Activated CD8-positive, alpha-beta memory T cell treated with anti-CD3 and anti-CD28 coated beads, Interleukin-2, amount 10 ng/mL, durations not matched to agents 7 days and 5 days (primary cell): Measurements from ENCODE around the gene ZDHHC11B. TPM values are rescaled to one million over a fixed set of nuclear protein-coding genes. Genes with fewer than 3 reads are reported as not detected.
"Not testable (repeated sequence)": the region's sequence is repeated elsewhere in the genome, so short reads cannot be mapped to it uniquely, and the experiment has no call there.

Source experiments
- ATAC-seq: fragments of 150-1000 bp; cut with Tn5 transposase; one replicate; pipeline ENCODE4 v1.10.0; 2021; ENCODE audit warnings: moderate library complexity
- CTCF ChIA-PET: fragments of 350-600 bp; sonication (Branson Sonifier 250); formaldehyde crosslinking; loops from one replicate; lab custom pipeline; 2021; ENCODE audit warnings: antibody characterized with exemption; lab: Charles Lee
- DNase-seq: peaks from one replicate; pipeline ENCODE4 v3.0.0-alpha.2; 2020
- H3K27ac Mint-ChIP-seq: one replicate; pipeline ENCODE4 v1.8.0; 2021; ENCODE audit warnings: mild to moderate bottlenecking, mixed read lengths
- H3K27me3 Mint-ChIP-seq: one replicate; pipeline ENCODE4 v1.8.0; 2021; ENCODE audit warnings: mixed read lengths
- H3K36me3 Mint-ChIP-seq: one replicate; pipeline ENCODE4 v1.8.0; 2021; ENCODE audit warnings: mild to moderate bottlenecking, mixed read lengths
- H3K4me1 Mint-ChIP-seq: one replicate; pipeline ENCODE4 v1.8.0; 2021; ENCODE audit warnings: mixed read lengths
- H3K4me3 Mint-ChIP-seq: one replicate; pipeline ENCODE4 v1.8.0; 2021; ENCODE audit warnings: mild to moderate bottlenecking, moderate library complexity, mixed read lengths
- H3K9me3 Mint-ChIP-seq: one replicate; pipeline ENCODE4 v1.8.0; 2022; ENCODE audit warnings: low read depth, mixed read lengths
- total RNA-seq, 2 experiments: library from RNA; stranded (reverse); gene quantifications; one replicate each; pipeline ENCODE4 v1.2.3, GENCODE V29; 2021

The ZDHHC11B gene
- total RNA-seq, 2 experiments from 2014 or later, result 0.21 TPM; not detected in 1

- H3K36me3 Mint-ChIP-seq, result not testable (repeated sequence)
Measured at GRCh38 chr5:693271-694041, 91.1 kb downstream of the ZDHHC11B start, which contains the start of gene TPPP. TSS of gene TPPP (minus strand) at chr5:693352. CDS start at chr5:678060, 15,292 bp downstream.

GRCh38 chr5:692529-693041 lies 91.9 kb downstream of the ZDHHC11B start:
- H3K27ac Mint-ChIP-seq, H3K4me1 Mint-ChIP-seq, H3K4me3 Mint-ChIP-seq, CTCF ChIA-PET, H3K27me3 Mint-ChIP-seq, H3K9me3 Mint-ChIP-seq, H3K36me3 Mint-ChIP-seq, DNase-seq: not testable (repeated sequence)
- ATAC-seq, result peak; percentile 10

More at GRCh38 chr5:693271-694041, 91.1 kb downstream of the ZDHHC11B start, which contains the start of gene TPPP:
- H3K27ac Mint-ChIP-seq, H3K27me3 Mint-ChIP-seq, H3K4me3 Mint-ChIP-seq, H3K9me3 Mint-ChIP-seq, CTCF ChIA-PET, H3K4me1 Mint-ChIP-seq: not testable (repeated sequence)
- DNase-seq, result peak; percentile 79
- peak; percentile 94 for ATAC-seq

GRCh38 chr5:691817-692528 lies 92.6 kb downstream of the ZDHHC11B start:
- CTCF ChIA-PET, result no interaction called here
- Mint-ChIP-seq H3K27ac (no peak overlapping the region), H3K9me3 (no peaks in the 10 kb centered on the region), H3K36me3 (no peaks in the 10 kb centered on the region), H3K27me3 (no peaks in the 10 kb centered on the region), H3K4me3 (no peak overlapping the region), H3K4me1 (no peaks in the 10 kb centered on the region)
- no peak for DNase-seq
- ATAC-seq, result no peak

GRCh38 chr5:691049-691448 lies 93.5 kb downstream of the ZDHHC11B start:
- CTCF ChIA-PET, H3K36me3 Mint-ChIP-seq, H3K27me3 Mint-ChIP-seq, H3K9me3 Mint-ChIP-seq, DNase-seq, H3K27ac Mint-ChIP-seq, H3K4me1 Mint-ChIP-seq, H3K4me3 Mint-ChIP-seq, ATAC-seq: not testable (repeated sequence)

GRCh38 chr5:690293-690692 lies 94.2 kb downstream of the ZDHHC11B start:
- not testable (repeated sequence) for DNase-seq, H3K27me3 Mint-ChIP-seq, ATAC-seq

GRCh38 chr5:688348-689010 lies 96.0 kb downstream of the ZDHHC11B start:
- H3K27ac Mint-ChIP-seq, H3K27me3 Mint-ChIP-seq, H3K36me3 Mint-ChIP-seq, H3K4me1 Mint-ChIP-seq, H3K4me3 Mint-ChIP-seq, CTCF ChIA-PET, H3K9me3 Mint-ChIP-seq, ATAC-seq: not testable (repeated sequence)
- DNase-seq, result peak; percentile 26

More at GRCh38 chr5:690293-690692, 94.2 kb downstream of the ZDHHC11B start:
- H3K9me3 Mint-ChIP-seq, H3K27ac Mint-ChIP-seq, H3K4me3 Mint-ChIP-seq, H3K4me1 Mint-ChIP-seq, H3K36me3 Mint-ChIP-seq, CTCF ChIA-PET: not testable (repeated sequence)

GRCh38 chr5:686936-687335 lies 97.6 kb downstream of the ZDHHC11B start:
- H3K9me3 Mint-ChIP-seq, H3K4me3 Mint-ChIP-seq, DNase-seq, ATAC-seq, CTCF ChIA-PET, H3K36me3 Mint-ChIP-seq, H3K27me3 Mint-ChIP-seq, H3K27ac Mint-ChIP-seq, H3K4me1 Mint-ChIP-seq: not testable (repeated sequence)

GRCh38 chr5:686172-686523 lies 98.4 kb downstream of the ZDHHC11B start:
- H3K9me3 Mint-ChIP-seq, H3K4me3 Mint-ChIP-seq, H3K27me3 Mint-ChIP-seq, H3K36me3 Mint-ChIP-seq, CTCF ChIA-PET, H3K4me1 Mint-ChIP-seq, H3K27ac Mint-ChIP-seq, ATAC-seq: not testable (repeated sequence)
- peak; percentile 37 for DNase-seq

GRCh38 chr5:685262-686171 lies 99.0 kb downstream of the ZDHHC11B start:
- no peaks in the 10 kb centered on the region for H3K36me3 Mint-ChIP-seq
- H3K4me3 Mint-ChIP-seq, result no peak overlapping the region
- DNase-seq (peak; percentile 33), ATAC-seq (no peak)
- no peaks in the 10 kb centered on the region for H3K4me1 Mint-ChIP-seq
- CTCF ChIA-PET, result no interaction called here
- H3K27me3 Mint-ChIP-seq, result no peaks in the 10 kb centered on the region
- H3K27ac Mint-ChIP-seq, result no peak overlapping the region
- no peaks in the 10 kb centered on the region for H3K9me3 Mint-ChIP-seq

- ATAC-seq (no peak), DNase-seq (peak; percentile 33)
- no peaks in the 10 kb centered on the region for H3K27me3 Mint-ChIP-seq
- no peak overlapping the region for H3K27ac Mint-ChIP-seq
- no peaks in the 10 kb centered on the region for H3K36me3 Mint-ChIP-seq
- H3K4me3 Mint-ChIP-seq, result no peak overlapping the region
- no peaks in the 10 kb centered on the region for H3K4me1 Mint-ChIP-seq
- H3K9me3 Mint-ChIP-seq, result no peaks in the 10 kb centered on the region
- CTCF ChIA-PET, result no interaction called here
Measured at GRCh38 chr5:684751-685216, 99.7 kb downstream of the ZDHHC11B start.

GRCh38 chr5:683551-684481 lies 100.7 kb downstream of the ZDHHC11B start:
- Mint-ChIP-seq H3K27ac (no peak overlapping the region), H3K27me3 (no peaks in the 10 kb centered on the region), H3K9me3 (no peaks in the 10 kb centered on the region), H3K4me1 (no peaks in the 10 kb centered on the region), H3K36me3 (no peaks in the 10 kb centered on the region), H3K4me3 (no peak overlapping the region)
- ATAC-seq (no peak), DNase-seq (peak; percentile 37)
- CTCF ChIA-PET, result no interaction called here
